ENCODE measurements around the gene AVEN.

The AVEN gene

DNA sequence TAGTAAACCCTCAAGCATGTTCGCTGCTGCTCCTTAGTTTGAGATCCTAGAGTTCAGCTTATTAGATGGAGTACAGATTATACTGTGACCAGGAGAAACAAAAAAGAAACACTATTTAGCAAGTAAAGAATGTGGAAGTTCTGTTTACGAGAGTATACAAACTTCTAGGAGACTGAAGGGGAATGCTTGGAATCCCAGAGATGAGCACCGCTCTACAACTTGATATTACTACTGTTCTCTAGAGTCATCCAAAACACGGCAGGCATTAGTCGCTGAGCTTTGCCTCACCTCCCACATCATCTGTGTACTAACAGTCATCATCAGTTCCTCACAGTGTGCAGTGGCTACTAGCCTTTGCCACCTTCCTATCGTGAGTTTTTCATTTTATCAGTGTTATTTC, 192.1 kb downstream of the AVEN start:
- ChIA-PET POLR2A (ENCODE audit: low non-redundant PET) (no interaction called here), CTCF (interaction anchor here (0.7 kb wide), 2 partner anchors 109 to 286 kb away, joined by 3 read pairs; no protein-coding TSS in a partner anchor)
- TF ChIP-seq, protein P1, sequence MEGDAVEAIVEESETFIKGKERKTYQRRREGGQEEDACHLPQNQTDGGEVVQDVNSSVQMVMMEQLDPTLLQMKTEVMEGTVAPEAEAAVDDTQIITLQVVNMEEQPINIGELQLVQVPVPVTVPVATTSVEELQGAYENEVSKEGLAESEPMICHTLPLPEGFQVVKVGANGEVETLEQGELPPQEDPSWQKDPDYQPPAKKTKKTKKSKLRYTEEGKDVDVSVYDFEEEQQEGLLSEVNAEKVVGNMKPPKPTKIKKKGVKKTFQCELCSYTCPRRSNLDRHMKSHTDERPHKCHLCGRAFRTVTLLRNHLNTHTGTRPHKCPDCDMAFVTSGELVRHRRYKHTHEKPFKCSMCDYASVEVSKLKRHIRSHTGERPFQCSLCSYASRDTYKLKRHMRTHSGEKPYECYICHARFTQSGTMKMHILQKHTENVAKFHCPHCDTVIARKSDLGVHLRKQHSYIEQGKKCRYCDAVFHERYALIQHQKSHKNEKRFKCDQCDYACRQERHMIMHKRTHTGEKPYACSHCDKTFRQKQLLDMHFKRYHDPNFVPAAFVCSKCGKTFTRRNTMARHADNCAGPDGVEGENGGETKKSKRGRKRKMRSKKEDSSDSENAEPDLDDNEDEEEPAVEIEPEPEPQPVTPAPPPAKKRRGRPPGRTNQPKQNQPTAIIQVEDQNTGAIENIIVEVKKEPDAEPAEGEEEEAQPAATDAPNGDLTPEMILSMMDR (conservative IDR thresholded peaks at IDR 0.05; ENCODE audit: low read depth): no peak
- no peak overlapping the region for H3K27ac ChIP-seq
- no peak for DNase-seq (ENCODE audit: low spot score)

DNA sequence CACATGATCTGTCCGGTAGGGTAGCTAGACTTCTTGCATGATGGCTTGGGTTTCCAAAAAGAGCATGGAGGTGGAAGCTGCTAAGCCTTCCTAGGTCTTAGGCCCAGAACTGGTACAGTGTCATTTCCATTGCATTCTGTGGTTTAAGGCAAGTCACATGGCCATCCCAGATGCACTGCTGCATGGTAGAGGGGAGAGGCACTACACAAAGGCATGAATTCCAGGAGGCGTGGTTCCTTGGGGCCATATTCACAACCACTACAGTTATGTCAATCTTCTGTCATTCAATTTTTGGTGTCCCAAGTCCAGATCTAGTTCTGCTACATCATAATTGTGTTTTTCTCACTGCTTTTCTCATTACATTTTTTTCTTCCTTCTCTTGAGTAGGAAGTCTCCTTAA, 192.9 kb downstream of the AVEN start:
- H3K27ac ChIP-seq: no peak overlapping the region
- ChIA-PET CTCF (no interaction called here), POLR2A (ENCODE audit: low non-redundant PET) (no interaction called here)
- TF ChIP-seq, protein P1 (conservative IDR thresholded peaks at IDR 0.05; ENCODE audit: low read depth): no peak
- DNase-seq (ENCODE audit: low spot score): no peak

- TF ChIP-seq, protein P1 (conservative IDR thresholded peaks at IDR 0.05; ENCODE audit: low read depth): no peak
- CTCF ChIA-PET: no interaction called here
- no peak overlapping the region for H3K27ac ChIP-seq
- POLR2A ChIA-PET (ENCODE audit: low non-redundant PET): no interaction called here
- DNase-seq (ENCODE audit: low spot score): no peak
Observed at GRCh38 chr15:33844597-33844996, 194.4 kb downstream of the AVEN start.

DNA sequence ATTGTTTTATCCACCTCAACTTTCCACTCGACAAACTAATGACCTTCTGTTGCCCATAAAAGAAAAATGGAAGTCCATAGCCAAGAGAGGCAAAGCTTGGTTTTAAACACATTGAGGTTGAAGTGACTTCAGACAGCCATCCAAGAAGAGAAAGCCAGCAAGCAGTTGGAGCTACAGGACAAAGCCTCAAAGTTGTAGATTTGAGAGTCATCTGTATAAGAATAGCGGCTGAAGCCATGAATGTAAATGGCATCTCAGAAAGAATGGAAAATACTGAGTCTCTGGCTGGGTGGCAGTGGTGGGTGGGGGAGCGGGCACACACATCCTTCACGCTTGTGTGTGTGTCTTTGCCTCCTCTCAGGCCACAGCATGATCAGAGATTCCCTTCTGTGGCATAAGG, 194.8 kb downstream of the AVEN start:
- no peak overlapping the region for H3K27ac ChIP-seq
- ChIA-PET POLR2A (ENCODE audit: low non-redundant PET) (no interaction called here), CTCF (no interaction called here)
- TF ChIP-seq, protein P1 (conservative IDR thresholded peaks at IDR 0.05; ENCODE audit: low read depth): no peak
- DNase-seq (ENCODE audit: low spot score): no peak

DNA sequence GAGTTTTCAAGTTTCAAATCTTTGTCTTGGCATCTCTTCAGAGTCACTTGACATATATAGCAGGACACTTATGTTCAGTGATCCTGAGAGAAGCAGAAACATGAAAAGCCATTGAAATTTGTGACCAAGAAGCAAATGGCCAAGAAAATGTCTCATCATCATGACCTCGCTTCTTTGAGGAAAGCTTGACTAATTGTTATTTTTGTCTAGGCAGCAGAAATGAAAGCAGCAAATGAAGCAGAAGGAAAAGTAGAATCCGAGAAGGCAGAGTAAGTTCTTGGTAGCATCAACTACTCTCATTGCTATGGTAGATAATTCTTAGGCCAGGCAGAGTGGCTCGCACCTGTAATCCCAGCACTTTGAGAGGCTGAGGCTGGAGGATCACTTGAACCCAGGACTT, 198.4 kb downstream of the AVEN start:
- H3K27ac ChIP-seq: no peak overlapping the region
- ChIA-PET POLR2A (ENCODE audit: low non-redundant PET) (no interaction called here), CTCF (no interaction called here)
- DNase-seq (ENCODE audit: low spot score): no peak
- TF ChIP-seq, protein P1 (conservative IDR thresholded peaks at IDR 0.05; ENCODE audit: low read depth): no peak

GRCh38 chr15:33839540-33839939, 199.5 kb downstream of the AVEN start:
- no peak overlapping the region for H3K27ac ChIP-seq
- CTCF ChIA-PET: no interaction called here
- POLR2A ChIA-PET (ENCODE audit: low non-redundant PET): no interaction called here
- TF ChIP-seq, protein P1 (conservative IDR thresholded peaks at IDR 0.05; ENCODE audit: low read depth): no peak
- DNase-seq (ENCODE audit: low spot score): peak; percentile 27

GRCh38 chr15:33837294-33837693, 201.7 kb downstream of the AVEN start:
- H3K27ac ChIP-seq: no peak overlapping the region
- TF ChIP-seq, protein P1 (conservative IDR thresholded peaks at IDR 0.05; ENCODE audit: low read depth): no peak
- ChIA-PET POLR2A (ENCODE audit: low non-redundant PET) (no interaction called here), CTCF (interaction anchor here (1.0 kb wide), 1 partner anchor 53 kb away, joined by 3 read pairs; no protein-coding TSS in a partner anchor)
- DNase-seq (ENCODE audit: low spot score): no peak

Data from RWPE1 (cell line).